ENCODE data around the gene NOL9. TPM values are rescaled to one million over a fixed set of nuclear protein-coding genes. Genes with fewer than 3 reads are reported as not detected.

NOL9 gene
- total RNA-seq, 2 experiments from 2014 or later, result 39.7 to 40.4 TPM

DNA sequence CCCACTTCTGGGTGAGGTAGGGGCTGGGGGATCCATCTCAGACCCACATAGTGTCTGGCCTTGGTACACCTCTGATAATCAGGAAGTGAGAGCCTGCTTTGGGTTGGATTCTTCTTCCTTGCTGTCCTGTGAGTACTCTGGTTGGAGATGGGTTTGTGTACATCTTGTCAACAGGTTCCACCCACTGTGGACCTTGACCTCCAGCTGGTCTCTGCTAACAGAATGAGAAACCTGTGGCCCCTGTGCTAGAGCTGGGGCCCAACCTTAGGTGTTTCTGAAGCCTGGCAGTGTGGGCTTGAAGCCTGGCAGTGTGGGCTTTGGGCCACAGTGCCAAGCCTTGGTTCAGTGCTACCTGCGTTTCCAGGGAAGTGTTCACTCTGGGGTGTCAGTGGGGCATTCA is 28.1 kb upstream of the NOL9 start:
- POLR2A ChIA-PET, result interaction anchor here (1.0 to 1.8 kb wide), 2 partner anchors 11 to 519 kb away, joined by 4 to 6 read pairs; no protein-coding TSS in a partner anchor
- peaks cover 31% of the 10 kb centered on the region for H3K4me1 Mint-ChIP-seq (ENCODE audit: low read depth)
- intact Hi-C loops (cut with micrococcal nuclease), result no loop called here
- ATAC-seq (no peak), DNase-seq (no peak)
- peaks cover 7% of the 10 kb centered on the region for H3K36me3 Mint-ChIP-seq (ENCODE audit: low read depth)
- H3K4me3 Mint-ChIP-seq, result no peak overlapping the region
- no peaks in the 10 kb centered on the region for H3K9me3 Mint-ChIP-seq
- H3K27ac Mint-ChIP-seq, result peak overlapping the region; percentile 69
- no peaks in the 10 kb centered on the region for H3K27me3 Mint-ChIP-seq
- TF ChIP-seq, protein P1, sequence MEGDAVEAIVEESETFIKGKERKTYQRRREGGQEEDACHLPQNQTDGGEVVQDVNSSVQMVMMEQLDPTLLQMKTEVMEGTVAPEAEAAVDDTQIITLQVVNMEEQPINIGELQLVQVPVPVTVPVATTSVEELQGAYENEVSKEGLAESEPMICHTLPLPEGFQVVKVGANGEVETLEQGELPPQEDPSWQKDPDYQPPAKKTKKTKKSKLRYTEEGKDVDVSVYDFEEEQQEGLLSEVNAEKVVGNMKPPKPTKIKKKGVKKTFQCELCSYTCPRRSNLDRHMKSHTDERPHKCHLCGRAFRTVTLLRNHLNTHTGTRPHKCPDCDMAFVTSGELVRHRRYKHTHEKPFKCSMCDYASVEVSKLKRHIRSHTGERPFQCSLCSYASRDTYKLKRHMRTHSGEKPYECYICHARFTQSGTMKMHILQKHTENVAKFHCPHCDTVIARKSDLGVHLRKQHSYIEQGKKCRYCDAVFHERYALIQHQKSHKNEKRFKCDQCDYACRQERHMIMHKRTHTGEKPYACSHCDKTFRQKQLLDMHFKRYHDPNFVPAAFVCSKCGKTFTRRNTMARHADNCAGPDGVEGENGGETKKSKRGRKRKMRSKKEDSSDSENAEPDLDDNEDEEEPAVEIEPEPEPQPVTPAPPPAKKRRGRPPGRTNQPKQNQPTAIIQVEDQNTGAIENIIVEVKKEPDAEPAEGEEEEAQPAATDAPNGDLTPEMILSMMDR (IDR thresholded peaks at IDR 0.05), result no peak
- CTCF ChIA-PET, result interaction anchor here (0.8 to 1.3 kb wide), 3 partner anchors 18 to 30 kb away, joined by 3 to 4 read pairs (median 3); partner anchors contain the start of gene NOL9

DNA sequence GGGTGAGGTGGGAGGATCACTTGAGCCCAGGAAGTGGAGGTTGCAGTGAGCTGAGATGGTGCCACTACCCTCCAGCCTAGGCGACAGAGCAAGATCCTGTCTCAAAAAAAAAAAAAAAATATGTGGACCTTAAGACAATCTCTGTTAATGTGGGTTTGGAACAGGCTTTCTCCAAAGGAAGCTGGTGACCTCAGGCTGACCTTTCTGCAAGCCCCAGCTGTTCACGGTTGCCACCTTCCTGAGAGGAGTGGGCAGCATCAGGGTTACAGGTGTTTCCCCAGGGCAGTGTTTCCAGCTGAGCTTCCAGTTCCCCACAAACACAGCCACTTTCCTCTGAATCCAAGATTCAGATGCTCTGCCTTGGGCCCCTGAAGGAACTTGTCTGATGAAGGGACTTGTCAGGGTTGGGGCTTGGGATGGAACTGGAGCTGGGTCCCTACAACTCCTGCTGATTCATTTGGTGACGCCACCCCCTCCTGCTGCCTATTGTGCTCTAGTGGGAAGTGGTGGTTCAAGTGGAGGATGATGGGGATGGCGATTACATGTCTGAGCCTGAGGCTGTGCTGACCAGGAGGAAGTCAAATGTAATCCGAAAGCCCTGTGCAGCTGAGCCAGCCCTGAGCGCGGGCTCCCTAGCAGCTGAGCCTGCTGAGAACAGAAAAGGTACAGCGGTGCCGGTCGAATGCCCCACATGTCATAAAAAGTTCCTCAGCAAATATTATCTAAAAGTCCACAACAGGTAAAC is 27.4 kb upstream of the NOL9 start:
- Mint-ChIP-seq H3K4me3 (peak overlapping the region; percentile 94), H3K36me3 (ENCODE audit: low read depth) (peaks cover 7% of the 10 kb centered on the region), H3K27ac (peak overlapping the region; percentile 63), H3K9me3 (no peaks in the 10 kb centered on the region), H3K4me1 (ENCODE audit: low read depth) (peaks cover 30% of the 10 kb centered on the region), H3K27me3 (no peaks in the 10 kb centered on the region)
- ATAC-seq (no peak), DNase-seq (no peak)
- intact Hi-C loops (cut with micrococcal nuclease), result no loop called here
- POLR2A ChIA-PET, result interaction anchor here (0.8 to 6.3 kb wide), 2 partner anchors 20 to 92 kb away, joined by 3 to 59 read pairs; partner anchors contain the start of gene KLHL21
- TF ChIP-seq, protein P1 (IDR thresholded peaks at IDR 0.05), result no peak
- CTCF ChIA-PET, result interaction anchor here (0.9 to 1.1 kb wide), 2 partner anchors 18 to 29 kb away, joined by 3 read pairs; no protein-coding TSS in a partner anchor

DNA sequence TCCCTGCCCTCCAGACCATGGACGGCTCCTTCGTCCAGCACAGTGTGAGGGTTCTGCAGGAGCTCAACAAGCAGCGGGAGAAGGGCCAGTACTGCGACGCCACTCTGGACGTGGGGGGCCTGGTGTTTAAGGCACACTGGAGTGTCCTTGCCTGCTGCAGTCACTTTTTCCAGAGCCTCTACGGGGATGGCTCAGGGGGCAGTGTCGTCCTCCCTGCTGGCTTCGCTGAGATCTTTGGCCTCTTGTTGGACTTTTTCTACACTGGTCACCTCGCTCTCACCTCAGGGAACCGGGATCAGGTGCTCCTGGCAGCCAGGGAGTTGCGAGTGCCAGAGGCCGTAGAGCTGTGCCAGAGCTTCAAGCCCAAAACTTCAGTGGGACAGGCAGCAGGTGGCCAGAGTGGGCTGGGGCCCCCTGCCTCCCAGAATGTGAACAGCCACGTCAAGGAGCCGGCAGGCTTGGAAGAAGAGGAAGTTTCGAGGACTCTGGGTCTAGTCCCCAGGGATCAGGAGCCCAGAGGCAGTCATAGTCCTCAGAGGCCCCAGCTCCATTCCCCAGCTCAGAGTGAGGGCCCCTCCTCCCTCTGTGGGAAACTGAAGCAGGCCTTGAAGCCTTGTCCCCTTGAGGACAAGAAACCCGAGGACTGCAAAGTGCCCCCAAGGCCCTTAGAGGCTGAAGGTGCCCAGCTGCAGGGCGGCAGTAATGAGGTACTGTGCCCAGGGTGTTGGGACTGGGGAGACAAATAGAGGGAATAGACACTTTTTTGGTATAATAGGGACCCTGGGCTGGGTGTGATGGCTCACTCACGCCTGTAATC is 26.5 kb upstream of the NOL9 start:
- peak overlapping the region; percentile 95 for H3K27ac Mint-ChIP-seq
- ChIA-PET CTCF (interaction anchor here (0.9 to 4.1 kb wide), 3 partner anchors 19 to 66 kb away, joined by 3 to 22 read pairs (median 7); partner anchors contain the start of genes NOL9 and TAS1R1), POLR2A (interaction anchor here (0.9 to 6.3 kb wide), 6 partner anchors 8 to 86 kb away, joined by 3 to 59 read pairs (median 4); partner anchors contain the start of genes KLHL21, NOL9 and TAS1R1)
- peak; percentile 34 for DNase-seq
- no peaks in the 10 kb centered on the region for H3K9me3 Mint-ChIP-seq
- TF ChIP-seq, protein P1 (IDR thresholded peaks at IDR 0.05), result no peak
- H3K4me3 Mint-ChIP-seq, result peak overlapping the region; percentile 94
- H3K36me3 Mint-ChIP-seq (ENCODE audit: low read depth), result peaks cover 7% of the 10 kb centered on the region
- no peak for ATAC-seq
- no peaks in the 10 kb centered on the region for H3K27me3 Mint-ChIP-seq
- H3K4me1 Mint-ChIP-seq (ENCODE audit: low read depth), result peaks cover 30% of the 10 kb centered on the region
- intact Hi-C loops (cut with micrococcal nuclease), result no loop called here

DNA sequence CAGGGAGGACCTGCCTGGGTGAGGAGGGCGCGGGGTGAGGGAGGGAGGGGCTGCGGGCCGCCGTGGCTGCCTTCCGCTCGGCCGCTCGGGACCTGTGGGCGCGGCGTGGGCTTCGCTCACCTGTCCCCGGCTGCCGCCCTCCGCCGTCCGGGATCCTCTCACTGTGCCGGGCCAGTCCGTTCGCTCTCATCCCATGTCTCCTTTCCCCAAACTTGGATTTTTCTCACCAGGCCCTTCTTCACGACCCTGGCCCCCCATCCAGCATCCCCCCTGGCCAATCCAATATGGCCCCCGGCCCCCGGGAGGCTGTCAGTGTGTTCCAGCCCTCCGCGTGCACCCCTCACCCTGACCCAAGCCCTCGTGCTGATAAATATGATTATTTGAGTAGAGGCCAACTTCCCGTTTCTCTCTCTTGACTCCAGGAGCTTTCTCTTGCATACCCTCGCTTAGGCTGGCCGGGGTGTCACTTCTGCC is 25.8 kb upstream of the NOL9 start:
- Mint-ChIP-seq H3K27me3 (no peaks in the 10 kb centered on the region), H3K4me3 (peak overlapping the region; percentile 94), H3K27ac (peak overlapping the region; percentile 95), H3K9me3 (no peaks in the 10 kb centered on the region), H3K36me3 (ENCODE audit: low read depth) (peaks cover 7% of the 10 kb centered on the region), H3K4me1 (ENCODE audit: low read depth) (peaks cover 30% of the 10 kb centered on the region)
- DNase-seq (no peak), ATAC-seq (peak; percentile 45)
- ChIA-PET CTCF (interaction anchor here (1.1 to 4.1 kb wide), 3 partner anchors 20 to 66 kb away, joined by 3 to 22 read pairs (median 7); partner anchors contain the start of genes NOL9 and TAS1R1), POLR2A (interaction anchor here (0.9 to 6.3 kb wide), 6 partner anchors 9 to 85 kb away, joined by 3 to 59 read pairs (median 4); partner anchors contain the start of genes KLHL21, NOL9 and TAS1R1)
- intact Hi-C loops (cut with micrococcal nuclease), result no loop called here
- TF ChIP-seq, protein P1 (IDR thresholded peaks at IDR 0.05), result no peak
